Measurements from ENCODE around the gene GNA15. TPM values are rescaled to one million over a fixed set of nuclear protein-coding genes. Genes with fewer than 3 reads are reported as not detected.

Gene GNA15
- total RNA-seq, 1 donor from 2014 or later = 24.2 TPM

DNA sequence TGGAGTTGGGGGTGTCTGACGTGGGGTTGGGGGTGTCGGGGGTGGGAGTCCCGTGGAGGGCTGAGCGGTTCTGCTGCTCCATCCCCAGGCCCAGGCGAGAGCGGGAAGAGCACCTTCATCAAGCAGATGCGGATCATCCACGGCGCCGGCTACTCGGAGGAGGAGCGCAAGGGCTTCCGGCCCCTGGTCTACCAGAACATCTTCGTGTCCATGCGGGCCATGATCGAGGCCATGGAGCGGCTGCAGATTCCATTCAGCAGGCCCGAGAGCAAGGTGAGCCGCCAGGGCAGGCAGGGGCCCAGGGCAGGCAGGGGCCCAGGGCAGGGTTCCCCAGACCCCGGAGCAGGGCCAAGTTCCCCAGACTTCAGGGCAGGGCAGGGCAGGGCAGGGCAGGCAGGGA is 12.7 kb downstream of the GNA15 start:
- no peak for DNase-seq

GRCh38 chr19:3149089-3149488 is 13.3 kb downstream of the GNA15 start:
- ATAC-seq = no peak
- no peak for DNase-seq
- Histone ChIP-seq H3K27ac (no peak overlapping the region), H3K27me3 (ENCODE audit: low read depth) (no peaks in the 10 kb centered on the region), H3K4me1 (peaks cover 6% of the 10 kb centered on the region), H3K36me3 (peaks cover 23% of the 10 kb centered on the region), H3K9me3 (no peaks in the 10 kb centered on the region), H3K4me3 (no peak overlapping the region)
- TF ChIP-seq CTCF (IDR thresholded peaks at IDR 0.05) = no peak
- intact Hi-C loops (cut with DNase I) = no loop called here

More for the DNA sequence above, 12.7 kb downstream of the GNA15 start:
- intact Hi-C loops (cut with DNase I) = no loop called here
- Histone ChIP-seq H3K4me1 (peaks cover 6% of the 10 kb centered on the region), H3K27ac (no peak overlapping the region), H3K27me3 (ENCODE audit: low read depth) (no peaks in the 10 kb centered on the region), H3K36me3 (peaks cover 23% of the 10 kb centered on the region), H3K9me3 (no peaks in the 10 kb centered on the region), H3K4me3 (no peak overlapping the region)
- no peak for ATAC-seq
- no peak for TF ChIP-seq CTCF (IDR thresholded peaks at IDR 0.05)

- ATAC-seq = no peak
- no peak for DNase-seq
Observed at GRCh38 chr19:3149526-3150505, 14.0 kb downstream of the GNA15 start.

DNA sequence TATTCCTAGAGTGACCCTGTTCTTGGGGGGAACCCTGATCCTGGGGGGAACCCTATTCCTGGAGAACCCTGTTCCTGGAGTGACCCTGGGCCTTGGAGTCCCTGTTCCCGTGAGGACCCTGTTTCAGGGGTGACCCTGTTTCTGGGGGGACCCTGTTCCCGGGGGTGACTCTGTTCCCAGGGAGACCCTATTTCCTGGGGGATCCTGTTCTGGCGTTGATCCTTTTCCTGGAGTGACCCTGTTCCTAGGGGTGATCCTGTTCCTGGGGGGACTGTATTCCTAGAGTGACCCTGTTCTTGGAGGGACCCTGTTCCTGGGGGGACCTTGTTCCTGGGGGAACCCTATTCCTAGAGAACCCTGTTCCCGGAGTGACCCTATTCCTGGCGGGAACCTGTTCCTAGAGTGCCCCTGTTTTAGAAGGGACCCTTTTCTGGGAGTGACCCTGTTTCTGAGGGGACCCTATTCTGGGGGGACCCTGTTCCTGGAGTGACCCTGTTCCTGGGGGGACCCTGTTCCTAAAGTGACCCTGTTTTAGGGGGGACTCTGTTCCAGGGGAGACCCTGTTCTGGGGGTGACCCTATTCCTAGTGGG is 15.0 kb downstream of the GNA15 start:
- Histone ChIP-seq H3K4me1 (peaks cover 17% of the 10 kb centered on the region), H3K9me3 (no peaks in the 10 kb centered on the region), H3K36me3 (peaks cover 23% of the 10 kb centered on the region), H3K4me3 (no peak overlapping the region), H3K27me3 (ENCODE audit: low read depth) (no peaks in the 10 kb centered on the region), H3K27ac (no peak overlapping the region)
- DNase-seq = no peak
- intact Hi-C loops (cut with DNase I) = no loop called here
- ATAC-seq = no peak
- no peak for TF ChIP-seq CTCF (IDR thresholded peaks at IDR 0.05)

More at GRCh38 chr19:3149526-3150505, 14.0 kb downstream of the GNA15 start:
- no peak overlapping the region for H3K4me3 ChIP-seq
- intact Hi-C loops (cut with DNase I) = no loop called here
- no peaks in the 10 kb centered on the region for H3K27me3 ChIP-seq (ENCODE audit: low read depth)
- no peaks in the 10 kb centered on the region for H3K9me3 ChIP-seq
- H3K36me3 ChIP-seq = peaks cover 23% of the 10 kb centered on the region
- no peak for TF ChIP-seq CTCF (IDR thresholded peaks at IDR 0.05)
- no peak overlapping the region for H3K27ac ChIP-seq
- H3K4me1 ChIP-seq = peaks cover 7% of the 10 kb centered on the region

DNA sequence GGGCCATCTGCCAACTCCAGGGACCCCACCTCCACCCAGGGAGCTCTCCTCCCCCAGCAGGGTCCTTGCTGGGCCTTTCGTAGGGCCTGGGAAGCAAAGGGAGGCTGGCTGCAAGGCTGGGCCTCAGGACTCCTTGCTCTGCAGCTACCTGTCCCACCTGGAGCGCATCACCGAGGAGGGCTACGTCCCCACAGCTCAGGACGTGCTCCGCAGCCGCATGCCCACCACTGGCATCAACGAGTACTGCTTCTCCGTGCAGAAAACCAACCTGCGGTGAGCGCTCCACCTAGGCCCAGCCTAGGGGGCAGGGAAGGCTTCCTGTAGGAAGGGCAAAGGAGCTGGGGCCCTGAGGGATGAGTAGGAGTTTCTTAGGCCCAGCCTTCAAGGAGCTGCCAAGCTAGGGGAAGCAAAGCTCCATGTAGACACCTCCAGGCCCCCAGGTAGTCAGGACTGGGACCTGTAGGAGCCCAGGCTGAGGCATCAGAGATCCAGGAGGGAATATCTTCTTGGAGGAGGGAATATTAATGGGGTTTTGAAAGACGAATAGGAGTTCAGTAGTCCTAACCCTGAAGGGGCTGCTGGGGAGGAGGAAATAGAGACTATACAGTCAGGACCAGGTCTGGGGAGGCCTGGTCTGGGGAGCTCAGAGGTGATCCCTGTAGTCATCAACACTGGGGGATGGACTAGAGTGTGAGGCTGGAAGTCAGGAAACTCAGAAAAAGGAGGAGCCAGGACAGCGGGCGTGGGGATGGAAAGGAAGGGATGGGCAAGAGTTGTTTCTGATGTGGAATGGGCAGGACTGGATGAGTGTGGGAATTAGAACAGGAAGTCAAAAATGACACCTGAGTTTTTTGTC is 16.0 kb downstream of the GNA15 start:
- ATAC-seq (no peak), DNase-seq (no peak)
- Histone ChIP-seq H3K36me3 (peaks cover 23% of the 10 kb centered on the region), H3K9me3 (no peaks in the 10 kb centered on the region), H3K4me1 (peaks cover 12% of the 10 kb centered on the region), H3K27me3 (ENCODE audit: low read depth) (no peaks in the 10 kb centered on the region), H3K4me3 (no peak overlapping the region), H3K27ac (no peak overlapping the region)
- TF ChIP-seq CTCF (IDR thresholded peaks at IDR 0.05) = no peak
- intact Hi-C loops (cut with DNase I) = no loop called here
